Mammary epithelial cell (primary cell): ENCODE data around the gene MOV10L1.

Experiments used
- CTCF ChIP-seq, 2 donors: IDR thresholded peaks in 1 of 2; conservative IDR thresholded peaks in 1 of 2; 2 replicates each; pipeline ENCODE4 v1.5.1; 2011 to 2012; ENCODE audit warnings: inconsistent platforms in 2 of 2, low read length in 2 of 2, mild to moderate bottlenecking in 2 of 2, control low read depth in 1 of 2, low read depth in 1 of 2; ENCODE audit not compliant: insufficient read depth in 1 of 2; ENCODE audit errors: extremely low read depth in 1 of 2
- EZH2 ChIP-seq: IDR thresholded peaks from 2 replicates; pipeline ENCODE4 v1.6.1; 2012; ENCODE audit warnings: low read length, inconsistent platforms, borderline replicate concordance

- TF ChIP-seq CTCF (conservative IDR thresholded peaks at IDR 0.05 in 1 of 2, IDR thresholded peaks at IDR 0.05 in 1 of 2; ENCODE audit: extremely low read depth in 1 of 2, insufficient read depth in 1 of 2, low read depth in 1 of 2, low read length in 2 of 2) (no peak), EZH2 (no peak)
These were observed 80.9 kb downstream of the MOV10L1 start, which contains the start of gene PANX2 for GRCh38 chr22:50170453-50171318.
